MCF 10A (cell line): ENCODE measurements around the gene KRT7. TPM values are rescaled to one million over a fixed set of nuclear protein-coding genes. Genes with fewer than 3 reads are reported as not detected.

Experiments
- BruUV-seq: library from RNA; stranded (reverse); fragments of 400-500 nt; replicated peaks from 2 replicates; lab custom pipeline; 2021; lab: Mats Ljungman, UMichigan
- CTCF ChIA-PET: fragments of 300-600 bp; sonication (Branson Sonifier 250); formaldehyde crosslinking; extraction: SDS; loops from one replicate; lab custom pipeline; 2021; ENCODE audit warnings: antibody characterized with exemption, inconsistent platforms; lab: Yijun Ruan, JAX
- POLR2A ChIA-PET: fragments of 300-600, 350-650 bp; sonication (Branson Sonifier 250); formaldehyde crosslinking; extraction: SDS; loops from one replicate; lab custom pipeline; 2020; ENCODE audit warnings: antibody characterized with exemption, inconsistent platforms; lab: Yijun Ruan, JAX
- DNase-seq: peaks from one replicate; pipeline ENCODE4 v3.0.0-alpha.2; 2018; ENCODE audit not compliant: unreplicated experiment
- H3K27ac Mint-ChIP-seq: one replicate; pipeline ENCODE4 v1.8.0; 2022; ENCODE audit warnings: mild to moderate bottlenecking, low read depth, mixed read lengths; ENCODE audit not compliant: unreplicated experiment
- H3K27me3 Mint-ChIP-seq: one replicate; pipeline ENCODE4 v1.8.0; 2022; ENCODE audit warnings: mixed read lengths; ENCODE audit not compliant: insufficient read depth, unreplicated experiment
- H3K36me3 Mint-ChIP-seq: one replicate; pipeline ENCODE4 v1.8.0; 2022; ENCODE audit warnings: mild to moderate bottlenecking, moderate library complexity, mixed read lengths; ENCODE audit not compliant: insufficient read depth, unreplicated experiment
- H3K4me1 Mint-ChIP-seq: one replicate; pipeline ENCODE4 v1.8.0; 2022; ENCODE audit warnings: mixed read lengths; ENCODE audit not compliant: insufficient read depth, unreplicated experiment
- H3K4me3 Mint-ChIP-seq: one replicate; pipeline ENCODE4 v1.8.0; 2022; ENCODE audit warnings: mild to moderate bottlenecking, moderate library complexity, mixed read lengths; ENCODE audit not compliant: unreplicated experiment
- H3K9me3 Mint-ChIP-seq: one replicate; pipeline ENCODE4 v1.8.0; 2022; ENCODE audit warnings: mixed read lengths; ENCODE audit not compliant: unreplicated experiment
- CTCF ChIP-seq: fragments of 200-600 bp; IDR thresholded peaks from one replicate; pipeline ENCODE4 v1.8.0; 2022; ENCODE audit warnings: antibody characterized with exemption, mild to moderate bottlenecking; ENCODE audit not compliant: unreplicated experiment
- intact Hi-C: fragments of 100-400 bp; cut with micrococcal nuclease; formaldehyde crosslinking; loops from 2 replicates; pipeline ENCODE4 v1.14.1; 2022
- total RNA-seq: library from RNA; stranded (reverse); gene quantifications from 2 replicates; pipeline ENCODE4 v1.2.3, GENCODE V29; 2022

KRT7 gene
- total RNA-seq, 1 experiment from 2014 or later: 3,360 TPM

- ChIA-PET CTCF (interaction anchor here (1.0 to 4.0 kb wide), 3 partner anchors 9 to 13 kb away, joined by 3 to 26 read pairs (median 6); partner anchors contain the start of gene KRT7), POLR2A (interaction anchor here (1.4 to 3.5 kb wide), 3 partner anchors 11 to 57 kb away, joined by 3 to 15 read pairs (median 11); no protein-coding TSS in a partner anchor)
- peaks cover 36% of the 10 kb centered on the region for H3K4me1 Mint-ChIP-seq
- TF ChIP-seq CTCF: no peak
- H3K36me3 Mint-ChIP-seq: no peaks in the 10 kb centered on the region
- BruUV-seq: no TSS peak
- no peaks in the 10 kb centered on the region for H3K27me3 Mint-ChIP-seq
- intact Hi-C loops: no loop called here
- H3K9me3 Mint-ChIP-seq: peaks cover 21% of the 10 kb centered on the region
- DNase-seq: peak; percentile 0
- H3K4me3 Mint-ChIP-seq: no peak overlapping the region
- H3K27ac Mint-ChIP-seq: peak overlapping the region; percentile 83
Observed at GRCh38 chr12:52223406-52224039, 9.5 kb upstream of the KRT7 start.

GRCh38 chr12:52224151-52224550 is 8.9 kb upstream of the KRT7 start:
- BruUV-seq: no TSS peak
- intact Hi-C loops: no loop called here
- no peaks in the 10 kb centered on the region for H3K36me3 Mint-ChIP-seq
- DNase-seq: no peak
- no peaks in the 10 kb centered on the region for H3K27me3 Mint-ChIP-seq
- no peak for TF ChIP-seq CTCF
- POLR2A ChIA-PET: interaction anchor here (1.2 to 3.5 kb wide), 4 partner anchors 10 to 56 kb away, joined by 3 to 15 read pairs (median 8); no protein-coding TSS in a partner anchor
- H3K9me3 Mint-ChIP-seq: peaks cover 21% of the 10 kb centered on the region
- peak overlapping the region; percentile 83 for H3K27ac Mint-ChIP-seq
- H3K4me3 Mint-ChIP-seq: no peak overlapping the region
- H3K4me1 Mint-ChIP-seq: peaks cover 36% of the 10 kb centered on the region
- CTCF ChIA-PET: interaction anchor here (0.6 to 2.3 kb wide), 4 partner anchors 9 to 104 kb away, joined by 3 to 8 read pairs (median 4); partner anchors contain the start of gene KRT7

- H3K9me3 Mint-ChIP-seq: peaks cover 21% of the 10 kb centered on the region
- peaks cover 51% of the 10 kb centered on the region for H3K4me1 Mint-ChIP-seq
- intact Hi-C loops: no loop called here
- ChIA-PET CTCF (interaction anchor here (0.6 to 2.3 kb wide), 5 partner anchors 12 to 981 kb away, joined by 3 to 8 read pairs (median 4); no protein-coding TSS in a partner anchor), POLR2A (interaction anchor here (0.5 to 3.5 kb wide), 5 partner anchors 47 to 761 kb away, joined by 3 to 15 read pairs (median 4); no protein-coding TSS in a partner anchor)
- H3K36me3 Mint-ChIP-seq: no peaks in the 10 kb centered on the region
- DNase-seq: peak; percentile 0
- no peak for TF ChIP-seq CTCF
- H3K27ac Mint-ChIP-seq: no peak overlapping the region
- H3K4me3 Mint-ChIP-seq: no peak overlapping the region
- H3K27me3 Mint-ChIP-seq: no peaks in the 10 kb centered on the region
- no TSS peak for BruUV-seq
Observed at GRCh38 chr12:52225752-52226151, 7.3 kb upstream of the KRT7 start.

- no peaks in the 10 kb centered on the region for H3K36me3 Mint-ChIP-seq
- H3K4me3 Mint-ChIP-seq: no peak overlapping the region
- H3K4me1 Mint-ChIP-seq: peaks cover 52% of the 10 kb centered on the region
- no peak for TF ChIP-seq CTCF
- H3K27me3 Mint-ChIP-seq: no peaks in the 10 kb centered on the region
- ChIA-PET CTCF (interaction anchor here (0.7 to 2.3 kb wide), 7 partner anchors 11 to 712 kb away, joined by 3 to 8 read pairs (median 3); no protein-coding TSS in a partner anchor), POLR2A (interaction anchor here (0.7 kb wide), 1 partner anchor 53 kb away, joined by 4 read pairs; no protein-coding TSS in a partner anchor)
- H3K9me3 Mint-ChIP-seq: peaks cover 21% of the 10 kb centered on the region
- no peak overlapping the region for H3K27ac Mint-ChIP-seq
- intact Hi-C loops: no loop called here
- no peak for DNase-seq
- no TSS peak for BruUV-seq
Observed at GRCh38 chr12:52226446-52226845, 6.6 kb upstream of the KRT7 start.
